Glutamatergic neuron (in vitro differentiated cells): ENCODE results near the gene C5orf46. TPM values are rescaled to one million over a fixed set of nuclear protein-coding genes. Genes with fewer than 3 reads are reported as not detected.

Experiments used
- DNase-seq: peaks from one replicate; pipeline ENCODE4 v3.0.0; 2022
- H3K27ac Mint-ChIP-seq: one replicate; pipeline ENCODE4 v1.8.0; 2020; ENCODE audit warnings: mild to moderate bottlenecking, mixed read lengths, inconsistent platforms; ENCODE audit not compliant: unreplicated experiment
- H3K27me3 Mint-ChIP-seq: one replicate; pipeline ENCODE4 v1.8.0; 2020; ENCODE audit warnings: mild to moderate bottlenecking, moderate library complexity, mixed read lengths, inconsistent platforms; ENCODE audit not compliant: unreplicated experiment
- H3K36me3 Mint-ChIP-seq: one replicate; pipeline ENCODE4 v1.8.0; 2020; ENCODE audit warnings: mild to moderate bottlenecking, mixed read lengths, inconsistent platforms; ENCODE audit not compliant: unreplicated experiment
- H3K4me1 Mint-ChIP-seq: one replicate; pipeline ENCODE4 v1.8.0; 2020; ENCODE audit warnings: mild to moderate bottlenecking, low read depth, mixed read lengths, inconsistent platforms; ENCODE audit not compliant: unreplicated experiment
- H3K4me3 Mint-ChIP-seq: one replicate; pipeline ENCODE4 v1.8.0; 2020; ENCODE audit warnings: mild to moderate bottlenecking, mixed read lengths, inconsistent platforms; ENCODE audit not compliant: unreplicated experiment
- H3K9me3 Mint-ChIP-seq: one replicate; pipeline ENCODE4 v1.8.0; 2020; ENCODE audit warnings: mild to moderate bottlenecking, moderate library complexity, mixed read lengths, inconsistent platforms; ENCODE audit not compliant: unreplicated experiment
- total RNA-seq: library from RNA; stranded (reverse); fragmentation: NEBNext Ultra II Directional; extraction: Animal tissue kit (Norgen Biotek cat#: 25700); gene quantifications from one replicate; pipeline ENCODE4 v1.2.1, GENCODE V29; 2021; ENCODE audit not compliant: unreplicated experiment
- TF ChIP-seq, protein P1 (sequence below): fragments of 200-600 bp; sonication (generic); IDR thresholded peaks from one replicate; pipeline ENCODE4 v1.5.0; 2021; ENCODE audit not compliant: partially characterized antibody, unreplicated experiment

C5orf46 gene
- total RNA-seq, 1 donor from 2014 or later = not detected

DNA sequence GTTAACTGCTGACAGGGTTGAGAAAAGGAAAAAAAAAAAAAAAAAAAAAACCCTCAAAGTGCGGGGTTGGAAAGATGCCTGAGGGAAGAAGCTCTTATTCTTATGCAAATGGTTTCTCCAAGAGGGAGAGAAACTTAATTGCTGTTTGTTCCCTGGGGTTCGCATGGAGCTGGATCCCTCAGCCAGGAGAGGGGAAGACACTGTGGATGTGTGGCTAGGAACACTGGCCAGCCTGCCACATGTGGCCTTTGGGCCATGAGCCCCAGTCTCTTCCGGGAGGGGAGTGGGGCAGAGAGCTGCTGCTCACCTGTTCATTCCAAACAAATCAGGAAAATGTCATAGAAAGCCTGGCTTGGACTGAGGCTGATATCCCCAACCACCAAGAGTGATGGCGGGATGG is 37.2 kb downstream of the C5orf46 start:
- Mint-ChIP-seq H3K9me3 (no peaks in the 10 kb centered on the region), H3K27me3 (peaks cover 20% of the 10 kb centered on the region), H3K4me1 (peaks cover 8% of the 10 kb centered on the region), H3K27ac (no peak overlapping the region), H3K36me3 (peaks cover 4% of the 10 kb centered on the region), H3K4me3 (peak overlapping the region; percentile 39)
- TF ChIP-seq, protein P1, sequence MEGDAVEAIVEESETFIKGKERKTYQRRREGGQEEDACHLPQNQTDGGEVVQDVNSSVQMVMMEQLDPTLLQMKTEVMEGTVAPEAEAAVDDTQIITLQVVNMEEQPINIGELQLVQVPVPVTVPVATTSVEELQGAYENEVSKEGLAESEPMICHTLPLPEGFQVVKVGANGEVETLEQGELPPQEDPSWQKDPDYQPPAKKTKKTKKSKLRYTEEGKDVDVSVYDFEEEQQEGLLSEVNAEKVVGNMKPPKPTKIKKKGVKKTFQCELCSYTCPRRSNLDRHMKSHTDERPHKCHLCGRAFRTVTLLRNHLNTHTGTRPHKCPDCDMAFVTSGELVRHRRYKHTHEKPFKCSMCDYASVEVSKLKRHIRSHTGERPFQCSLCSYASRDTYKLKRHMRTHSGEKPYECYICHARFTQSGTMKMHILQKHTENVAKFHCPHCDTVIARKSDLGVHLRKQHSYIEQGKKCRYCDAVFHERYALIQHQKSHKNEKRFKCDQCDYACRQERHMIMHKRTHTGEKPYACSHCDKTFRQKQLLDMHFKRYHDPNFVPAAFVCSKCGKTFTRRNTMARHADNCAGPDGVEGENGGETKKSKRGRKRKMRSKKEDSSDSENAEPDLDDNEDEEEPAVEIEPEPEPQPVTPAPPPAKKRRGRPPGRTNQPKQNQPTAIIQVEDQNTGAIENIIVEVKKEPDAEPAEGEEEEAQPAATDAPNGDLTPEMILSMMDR = no peak
- DNase-seq = peak; percentile 15

DNA sequence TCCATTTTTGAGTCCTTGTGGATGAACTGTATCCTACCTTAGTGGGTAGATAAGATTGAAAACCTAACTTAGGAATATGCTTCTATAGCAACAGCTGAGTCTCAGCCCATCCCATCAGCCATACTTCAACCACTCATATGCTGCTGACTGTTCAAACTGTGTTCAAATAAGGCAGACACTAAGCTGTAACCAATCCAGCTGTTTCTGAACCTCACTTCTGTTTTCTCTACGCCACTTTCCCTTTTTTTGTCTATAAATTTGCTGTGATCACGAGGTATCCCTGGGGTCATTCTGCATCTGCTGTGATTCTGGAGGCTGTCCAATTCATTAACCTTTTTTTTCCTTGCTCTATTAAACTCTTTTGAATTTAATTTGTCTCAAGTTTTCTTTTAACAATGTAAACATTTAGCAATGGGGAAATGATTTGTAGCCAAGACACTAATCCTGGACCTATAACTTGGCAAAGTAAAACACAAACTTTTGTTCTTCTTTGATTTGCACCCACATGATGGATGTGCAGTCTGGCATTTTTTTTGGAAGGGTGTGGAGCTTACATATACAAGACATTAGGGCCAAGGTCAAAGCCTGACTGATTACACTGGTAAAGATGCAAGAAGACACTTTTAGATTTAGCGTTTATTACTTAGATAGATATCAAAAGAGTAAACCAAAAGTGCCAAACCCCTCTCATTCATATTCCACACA is 42.7 kb downstream of the C5orf46 start:
- H3K36me3 Mint-ChIP-seq = no peaks in the 10 kb centered on the region
- TF ChIP-seq, protein P1 = no peak
- H3K4me1 Mint-ChIP-seq = peaks cover 5% of the 10 kb centered on the region

DNA sequence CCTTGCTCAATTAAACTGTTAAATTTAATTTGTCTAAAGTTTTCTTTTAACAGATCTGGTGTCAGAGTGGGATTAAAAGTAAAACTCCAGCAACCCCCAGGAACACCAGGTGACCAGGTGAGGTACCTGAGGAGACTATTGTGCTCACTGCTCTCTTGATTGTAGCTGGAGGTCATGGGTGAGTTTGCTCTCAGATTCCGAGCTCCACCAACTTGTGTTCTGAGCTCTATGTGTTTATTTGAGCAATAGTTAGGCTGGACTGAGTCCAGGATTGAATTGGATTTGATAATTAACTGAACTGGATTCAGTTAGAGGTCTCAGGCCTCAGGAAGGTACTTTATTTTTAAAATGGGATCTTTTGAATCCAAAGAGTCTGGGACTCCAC is 45.7 kb downstream of the C5orf46 start:
- TF ChIP-seq, protein P1 = no peak
- no peak for DNase-seq
- Mint-ChIP-seq H3K4me3 (no peak overlapping the region), H3K9me3 (no peaks in the 10 kb centered on the region), H3K36me3 (no peaks in the 10 kb centered on the region), H3K27me3 (peaks cover 3% of the 10 kb centered on the region), H3K27ac (no peak overlapping the region), H3K4me1 (peaks cover 4% of the 10 kb centered on the region)

More for the DNA sequence above, 42.7 kb downstream of the C5orf46 start:
- Mint-ChIP-seq H3K4me3 (no peak overlapping the region), H3K9me3 (no peaks in the 10 kb centered on the region), H3K27ac (no peak overlapping the region), H3K27me3 (peaks cover 6% of the 10 kb centered on the region)
- no peak for DNase-seq

DNA sequence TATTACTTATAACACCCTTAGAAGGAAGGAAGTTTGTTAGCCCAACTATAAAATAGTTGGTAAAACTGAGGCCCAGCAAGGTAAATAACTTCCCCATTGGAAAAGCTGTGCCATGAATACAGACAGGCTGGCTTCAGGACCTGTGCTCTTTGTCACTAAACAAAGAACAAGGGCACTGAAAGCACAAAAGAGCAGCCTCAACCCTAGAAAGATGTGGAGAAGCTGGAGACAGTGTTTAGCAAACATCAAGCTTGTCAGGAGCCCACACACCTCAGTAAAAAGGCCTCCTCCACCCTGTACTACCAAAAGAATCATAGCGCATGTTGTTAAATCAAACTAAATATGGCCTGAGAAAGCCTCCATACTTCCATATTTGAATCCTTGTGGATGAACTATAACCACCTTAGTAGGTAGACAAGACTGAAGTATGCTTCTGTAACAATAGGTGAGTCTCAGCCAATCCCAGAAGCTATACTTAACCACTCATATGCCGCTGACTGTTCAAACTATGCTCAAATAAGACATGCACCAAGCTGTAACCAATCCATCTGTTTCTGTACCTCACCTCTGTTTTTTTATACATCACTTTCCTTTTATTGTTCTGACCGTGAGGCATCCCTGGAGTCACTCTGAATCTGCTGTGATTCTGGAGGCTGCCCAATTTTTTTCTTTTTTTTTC is 46.2 kb downstream of the C5orf46 start:
- no peak for DNase-seq
- no peaks in the 10 kb centered on the region for H3K9me3 Mint-ChIP-seq
- no peaks in the 10 kb centered on the region for H3K36me3 Mint-ChIP-seq
- TF ChIP-seq, protein P1 = no peak
- H3K27ac Mint-ChIP-seq = no peak overlapping the region
- H3K27me3 Mint-ChIP-seq = peaks cover 3% of the 10 kb centered on the region
- H3K4me3 Mint-ChIP-seq = no peak overlapping the region
- peaks cover 4% of the 10 kb centered on the region for H3K4me1 Mint-ChIP-seq

DNA sequence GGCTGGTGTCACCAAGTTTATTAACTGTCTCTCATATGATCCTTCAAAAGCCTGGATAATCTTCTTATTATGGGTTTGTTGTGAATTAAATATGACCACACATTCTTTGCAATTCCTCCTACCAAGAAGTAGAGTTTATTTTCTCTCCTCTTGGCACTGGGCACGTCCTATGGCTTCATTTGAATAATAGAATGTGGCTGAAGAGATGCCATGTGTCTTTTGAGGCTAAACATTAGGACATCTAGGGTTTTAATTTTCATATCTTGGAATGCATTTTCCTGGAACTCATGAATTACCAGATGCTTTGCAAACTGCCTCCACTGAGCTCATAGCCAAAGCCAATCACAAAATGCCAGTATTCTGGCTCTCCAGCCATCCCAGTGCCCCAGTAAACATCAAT is 47.8 kb downstream of the C5orf46 start:
- Mint-ChIP-seq H3K4me1 (peaks cover 2% of the 10 kb centered on the region), H3K27ac (peak overlapping the region; percentile 20), H3K27me3 (peaks cover 4% of the 10 kb centered on the region), H3K9me3 (no peaks in the 10 kb centered on the region), H3K36me3 (no peaks in the 10 kb centered on the region), H3K4me3 (no peak overlapping the region)
- DNase-seq = no peak
- TF ChIP-seq, protein P1 = no peak
